ENCODE data around the gene CHCHD3.

Gene CHCHD3

GRCh38 chr7:133077394-133077793 lies 4.5 kb downstream of the CHCHD3 start:
- DNase-seq, result no peak

- DNase-seq, result no peak
These were observed 5.7 kb downstream of the CHCHD3 start for GRCh38 chr7:133076142-133076541.

GRCh38 chr7:133071506-133071905 lies 10.4 kb downstream of the CHCHD3 start:
- DNase-seq, result no peak

GRCh38 chr7:133070562-133070961 lies 11.3 kb downstream of the CHCHD3 start:
- DNase-seq, result no peak

GRCh38 chr7:133065301-133065700 lies 16.6 kb downstream of the CHCHD3 start:
- DNase-seq, result no peak

- DNase-seq, result no peak
These were observed 17.6 kb downstream of the CHCHD3 start for GRCh38 chr7:133064082-133064820.

GRCh38 chr7:133061792-133062191 lies 20.1 kb downstream of the CHCHD3 start:
- no peak for DNase-seq

- DNase-seq, result no peak
These were observed 20.5 kb downstream of the CHCHD3 start for GRCh38 chr7:133061357-133061756.

GRCh38 chr7:133060004-133060403 lies 21.9 kb downstream of the CHCHD3 start:
- DNase-seq, result no peak

GRCh38 chr7:133059263-133059662 lies 22.6 kb downstream of the CHCHD3 start:
- DNase-seq, result no peak

GRCh38 chr7:133056370-133057238 lies 25.3 kb downstream of the CHCHD3 start:
- DNase-seq, result no peak

GRCh38 chr7:133054162-133054840 lies 27.6 kb downstream of the CHCHD3 start:
- no peak for DNase-seq

- no peak for DNase-seq
These were observed 28.5 kb downstream of the CHCHD3 start for GRCh38 chr7:133053321-133053891.

- DNase-seq, result no peak
These were observed 29.1 kb downstream of the CHCHD3 start for GRCh38 chr7:133052826-133053225.

- no peak for DNase-seq
These were observed 29.5 kb downstream of the CHCHD3 start for GRCh38 chr7:133052401-133052756.

GRCh38 chr7:133051719-133052400 lies 30.0 kb downstream of the CHCHD3 start:
- no peak for DNase-seq

GRCh38 chr7:133051066-133051465 lies 30.8 kb downstream of the CHCHD3 start:
- no peak for DNase-seq

GRCh38 chr7:133050200-133050995 lies 31.5 kb downstream of the CHCHD3 start:
- DNase-seq, result no peak

- no peak for DNase-seq
These were observed 33.3 kb downstream of the CHCHD3 start for GRCh38 chr7:133048589-133048988.

GRCh38 chr7:133047321-133047720 lies 34.6 kb downstream of the CHCHD3 start:
- no peak for DNase-seq

GRCh38 chr7:133044722-133045473 lies 37.0 kb downstream of the CHCHD3 start:
- DNase-seq, result no peak

All from stimulated activated CD8-positive, alpha-beta memory T cell treated with anti-CD3 and anti-CD28 coated beads, Interleukin-4, amount 100 ng/mL, for 48 hours (primary cell).